ENCODE data around the gene CEMP1. TPM values are rescaled to one million over a fixed set of nuclear protein-coding genes. Genes with fewer than 3 reads are reported as not detected.

Gene CEMP1
- total RNA-seq, 2 experiments from 2014 or later, result 1.0 to 1.8 TPM

DNA sequence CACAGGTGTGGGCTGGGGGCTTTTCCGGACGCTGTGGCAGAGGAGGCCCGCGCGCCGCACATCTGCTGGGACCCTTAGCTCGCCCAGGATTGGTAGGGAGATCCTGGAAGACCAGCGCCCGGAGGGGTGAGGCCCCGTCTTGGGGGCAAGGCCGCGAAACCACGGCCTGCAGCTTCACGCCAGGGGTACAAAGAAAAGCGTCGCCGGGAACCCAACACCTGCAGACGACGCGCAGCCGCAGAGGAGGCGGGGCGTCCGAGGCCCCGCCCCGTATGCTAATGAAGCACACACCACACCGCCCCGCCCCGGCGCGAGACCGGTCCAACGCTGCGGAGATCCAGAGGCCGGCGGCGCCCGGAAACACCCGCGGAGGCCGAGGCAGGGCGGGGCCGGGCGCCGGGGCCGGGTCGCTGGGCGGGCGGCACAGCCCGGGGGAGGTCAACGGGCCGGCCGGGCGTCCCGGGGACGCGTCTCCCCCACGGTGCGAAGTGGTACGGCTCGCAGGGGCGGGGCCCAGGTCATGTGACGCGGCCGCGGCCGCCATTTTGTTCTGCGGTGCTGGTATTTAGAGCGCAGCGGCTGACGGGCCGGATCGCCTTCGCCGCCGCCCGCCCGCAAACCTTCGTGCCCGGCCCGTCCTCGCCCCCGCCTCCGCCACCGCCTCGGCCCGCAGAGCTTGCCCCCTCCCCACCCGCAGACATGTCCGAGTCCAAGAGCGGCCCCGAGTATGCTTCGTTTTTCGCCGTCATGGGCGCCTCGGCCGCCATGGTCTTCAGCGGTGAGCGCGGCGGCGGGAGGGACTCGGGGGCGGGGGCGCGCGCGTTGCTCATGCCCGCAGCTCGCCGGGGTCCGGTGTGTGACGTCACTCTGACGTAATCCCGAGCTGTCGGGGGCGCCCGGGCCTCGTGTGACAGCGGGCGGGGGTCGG lies 17.5 kb downstream of the CEMP1 start, which contains the start of gene ATP6V0C:
ATP6V0C (plus strand) TSS at position 548 of the 928 bp plus-strand sequence; CDS start at position 700, 152 bp downstream.
- intact Hi-C loops (cut with DNase I, micrococcal nuclease), result loop anchor here (2.0 kb wide), 2 partner anchors 17 to 19 kb away; partner anchors contain the start of gene CEMP1 (in 1 of the 2)
- peak within 1 kb of the TSS; percentile 71 for H3K4me3 ChIP-seq (ENCODE audit: low read length)
- Mint-ChIP-seq H3K9me3 (no peaks in the 10 kb centered on the region), H3K4me1 (ENCODE audit: low read depth) (peaks cover 60% of the 10 kb centered on the region), H3K4me3 (peak within 1 kb of the TSS; percentile 95), H3K36me3 (ENCODE audit: low read depth) (peaks cover 52% of the 10 kb centered on the region), H3K27ac (peak within 1 kb of the TSS; percentile 100), H3K27me3 (no peaks in the 10 kb centered on the region)
- ATAC-seq (ENCODE audit: poor library complexity) (peak; percentile 88), DNase-seq (peak; percentile 84 to 96 (median 90))
- H3K27ac ChIP-seq (ENCODE audit: low read depth in 1 of 2, low read length in 2 of 2), result peak within 1 kb of the TSS; percentile 91 to 96
- no peaks in the 10 kb centered on the region for H3K27me3 ChIP-seq (ENCODE audit: control insufficient read depth in 1 of 2, insufficient read depth in 2 of 2, low read length in 2 of 2)
- H3K4me1 ChIP-seq (ENCODE audit: insufficient read depth, low read length), result peaks cover 53% of the 10 kb centered on the region
- ChIA-PET CTCF (interaction anchor here (1.0 kb wide), 1 partner anchor 173 kb away, joined by 3 read pairs; the partner anchor contains the start of gene ABCA3), POLR2A (interaction anchor here (0.6 to 4.4 kb wide), 14 partner anchors 12 to 731 kb away, joined by 3 to 66 read pairs (median 4); partner anchors contain the start of genes CEMP1, ECI1, NUBP2 and PDPK1)
- TF ChIP-seq, protein P1, sequence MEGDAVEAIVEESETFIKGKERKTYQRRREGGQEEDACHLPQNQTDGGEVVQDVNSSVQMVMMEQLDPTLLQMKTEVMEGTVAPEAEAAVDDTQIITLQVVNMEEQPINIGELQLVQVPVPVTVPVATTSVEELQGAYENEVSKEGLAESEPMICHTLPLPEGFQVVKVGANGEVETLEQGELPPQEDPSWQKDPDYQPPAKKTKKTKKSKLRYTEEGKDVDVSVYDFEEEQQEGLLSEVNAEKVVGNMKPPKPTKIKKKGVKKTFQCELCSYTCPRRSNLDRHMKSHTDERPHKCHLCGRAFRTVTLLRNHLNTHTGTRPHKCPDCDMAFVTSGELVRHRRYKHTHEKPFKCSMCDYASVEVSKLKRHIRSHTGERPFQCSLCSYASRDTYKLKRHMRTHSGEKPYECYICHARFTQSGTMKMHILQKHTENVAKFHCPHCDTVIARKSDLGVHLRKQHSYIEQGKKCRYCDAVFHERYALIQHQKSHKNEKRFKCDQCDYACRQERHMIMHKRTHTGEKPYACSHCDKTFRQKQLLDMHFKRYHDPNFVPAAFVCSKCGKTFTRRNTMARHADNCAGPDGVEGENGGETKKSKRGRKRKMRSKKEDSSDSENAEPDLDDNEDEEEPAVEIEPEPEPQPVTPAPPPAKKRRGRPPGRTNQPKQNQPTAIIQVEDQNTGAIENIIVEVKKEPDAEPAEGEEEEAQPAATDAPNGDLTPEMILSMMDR (IDR thresholded peaks at IDR 0.05), result no peak
- no peaks in the 10 kb centered on the region for H3K9me3 ChIP-seq (ENCODE audit: control insufficient read depth in 1 of 2, insufficient read depth in 1 of 2, low read length in 2 of 2)
- peaks cover 6% of the 10 kb centered on the region for H3K36me3 ChIP-seq (ENCODE audit: insufficient read depth, low read length)

DNA sequence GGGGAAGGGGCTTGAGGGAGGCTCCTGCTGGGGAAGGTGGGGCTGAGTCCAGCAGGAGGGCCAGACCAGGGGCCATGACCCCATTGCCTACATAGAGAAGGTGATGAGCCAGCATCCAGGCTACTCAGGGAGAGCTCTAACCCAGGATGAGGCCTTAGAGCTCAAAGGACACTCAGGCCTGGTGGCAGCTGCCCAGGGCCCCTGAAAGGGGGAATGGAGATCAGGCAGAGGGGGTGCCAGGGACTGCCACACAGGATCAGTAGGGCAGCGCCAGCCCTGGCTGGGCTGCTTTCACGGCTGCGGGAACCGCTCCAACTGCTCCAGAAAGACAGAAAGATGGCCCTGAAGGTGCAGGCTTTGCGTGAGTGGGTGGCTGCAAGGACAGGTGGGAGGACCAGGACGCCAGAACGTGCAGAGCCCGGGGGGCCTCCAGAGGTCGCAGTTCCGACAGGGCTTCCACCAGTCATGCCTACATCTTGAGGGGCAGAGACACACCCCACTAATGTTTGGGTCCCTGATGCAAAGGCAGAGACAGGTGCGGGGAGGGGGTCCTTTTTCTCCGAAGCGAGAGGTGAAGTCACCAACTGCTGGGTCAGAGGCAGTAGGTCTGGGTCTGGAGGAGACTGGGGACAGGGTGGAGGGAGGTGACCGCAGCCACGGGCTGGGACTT lies 18.3 kb downstream of the CEMP1 start:
- ATAC-seq (ENCODE audit: poor library complexity) (peak; percentile 6), DNase-seq (peak in 5 of 14 experiments; percentile 23 to 70 (median 44))
- TF ChIP-seq, protein P1 (IDR thresholded peaks at IDR 0.05), result no peak
- peaks cover 45% of the 10 kb centered on the region for H3K4me1 ChIP-seq (ENCODE audit: insufficient read depth, low read length)
- intact Hi-C loops (cut with DNase I, micrococcal nuclease), result no loop called here
- no peaks in the 10 kb centered on the region for H3K9me3 ChIP-seq (ENCODE audit: control insufficient read depth in 1 of 2, insufficient read depth in 1 of 2, low read length in 2 of 2)
- Mint-ChIP-seq H3K27ac (peak overlapping the region; percentile 100), H3K9me3 (no peaks in the 10 kb centered on the region), H3K4me1 (ENCODE audit: low read depth) (peaks cover 52% of the 10 kb centered on the region), H3K36me3 (ENCODE audit: low read depth) (peaks cover 46% of the 10 kb centered on the region), H3K27me3 (no peaks in the 10 kb centered on the region), H3K4me3 (peak overlapping the region; percentile 94)
- H3K36me3 ChIP-seq (ENCODE audit: insufficient read depth, low read length), result peaks cover 3% of the 10 kb centered on the region
- H3K27me3 ChIP-seq (ENCODE audit: control insufficient read depth in 1 of 2, insufficient read depth in 2 of 2, low read length in 2 of 2), result no peaks in the 10 kb centered on the region
- H3K4me3 ChIP-seq (ENCODE audit: low read length), result peak overlapping the region; percentile 46
- POLR2A ChIA-PET, result interaction anchor here (0.6 to 4.4 kb wide), 9 partner anchors 12 to 730 kb away, joined by 3 to 66 read pairs (median 7); partner anchors contain the start of genes CEMP1, NUBP2, PDPK1 and RPS2
- H3K27ac ChIP-seq (ENCODE audit: low read depth in 1 of 2, low read length in 2 of 2), result peak overlapping the region; percentile 77 to 96
- CTCF ChIA-PET, result interaction anchor here (1.0 kb wide), 1 partner anchor 173 kb away, joined by 3 read pairs; the partner anchor contains the start of gene ABCA3
